NK-92 (cell line): Measurements from ENCODE around the gene UMODL1.
"Not testable (repeated sequence)": the region's sequence is repeated elsewhere in the genome, so short reads cannot be mapped to it uniquely, and the experiment has no call there.

Source experiments
- DNase-seq: peaks from one replicate; lab custom pipeline; 2025; ENCODE audit not compliant: unreplicated experiment; lab: John Stamatoyannopoulos, UW

Gene UMODL1

GRCh38 chr21:42161401-42161955, 90.4 kb downstream of the UMODL1 start:
- DNase-seq, result no peak

- no peak for DNase-seq
Observed at GRCh38 chr21:42161956-42162681, 91.0 kb downstream of the UMODL1 start.

GRCh38 chr21:42162831-42163510, 91.9 kb downstream of the UMODL1 start:
- no peak for DNase-seq

- DNase-seq, result no peak
Observed at GRCh38 chr21:42163511-42163863, 92.4 kb downstream of the UMODL1 start.

- no peak for DNase-seq
Observed at GRCh38 chr21:42164064-42164789, 93.1 kb downstream of the UMODL1 start.

GRCh38 chr21:42164818-42165217, 93.7 kb downstream of the UMODL1 start:
- no peak for DNase-seq

- no peak for DNase-seq
Observed at GRCh38 chr21:42165901-42166300, 94.8 kb downstream of the UMODL1 start.

GRCh38 chr21:42169758-42170157, 98.6 kb downstream of the UMODL1 start:
- DNase-seq, result no peak

- no peak for DNase-seq
Observed at GRCh38 chr21:42171091-42172053, 100.3 kb downstream of the UMODL1 start.

GRCh38 chr21:42172596-42173483, 101.7 kb downstream of the UMODL1 start:
- no peak for DNase-seq

- no peak for DNase-seq
Observed at GRCh38 chr21:42174173-42174572, 103.1 kb downstream of the UMODL1 start.

- DNase-seq, result no peak
Observed at GRCh38 chr21:42175110-42175710, 104.1 kb downstream of the UMODL1 start.

GRCh38 chr21:42176859-42177258, 105.7 kb downstream of the UMODL1 start:
- no peak for DNase-seq

- DNase-seq, result no peak
Observed at GRCh38 chr21:42179316-42179715, 108.2 kb downstream of the UMODL1 start.

GRCh38 chr21:42180001-42180400, 108.9 kb downstream of the UMODL1 start:
- DNase-seq, result not testable (repeated sequence)

- DNase-seq, result no peak
Observed at GRCh38 chr21:42182713-42183371, 111.7 kb downstream of the UMODL1 start.

- DNase-seq, result no peak
Observed at GRCh38 chr21:42183374-42184266, 112.5 kb downstream of the UMODL1 start.

GRCh38 chr21:42186591-42186990, 115.5 kb downstream of the UMODL1 start:
- DNase-seq, result no peak
